ENCODE data around the gene ZNF598. TPM values are rescaled to one million over a fixed set of nuclear protein-coding genes. Genes with fewer than 3 reads are reported as not detected.

The ZNF598 gene
- total RNA-seq, 2 experiments from 2014 or later, result 39.7 to 43.6 TPM

GRCh38 chr16:2030036-2030435, 20.4 kb upstream of the ZNF598 start:
- CTCF ChIA-PET, result no interaction called here

GRCh38 chr16:2029350-2029749, 19.7 kb upstream of the ZNF598 start:
- DNase-seq, result no peak
- H3K27me3 ChIP-seq (ENCODE audit: control insufficient read depth in 1 of 2, insufficient read depth in 2 of 2, low read length in 2 of 2), result peaks cover 0 to 2% of the 10 kb centered on the region in 2 experiments
- no peak overlapping the region for H3K27ac Mint-ChIP-seq
- ATAC-seq (ENCODE audit: poor library complexity), result no peak
- no peaks in the 10 kb centered on the region for H3K27me3 Mint-ChIP-seq
- TF ChIP-seq CTCF (IDR thresholded peaks at IDR 0.05), result no peak
- H3K4me1 ChIP-seq (ENCODE audit: insufficient read depth, low read length), result peaks cover 23% of the 10 kb centered on the region
- no peaks in the 10 kb centered on the region for H3K9me3 ChIP-seq (ENCODE audit: control insufficient read depth in 1 of 2, insufficient read depth in 1 of 2, low read length in 2 of 2)
- H3K4me1 Mint-ChIP-seq (ENCODE audit: low read depth), result peaks cover 7% of the 10 kb centered on the region
- no peak overlapping the region for H3K4me3 Mint-ChIP-seq
- H3K36me3 Mint-ChIP-seq (ENCODE audit: low read depth), result no peaks in the 10 kb centered on the region
- POLR2A ChIA-PET, result no interaction called here
- no peaks in the 10 kb centered on the region for H3K36me3 ChIP-seq (ENCODE audit: insufficient read depth, low read length)
- CTCF ChIA-PET, result no interaction called here
- H3K9me3 Mint-ChIP-seq, result no peaks in the 10 kb centered on the region
- intact Hi-C loops (cut with DNase I, micrococcal nuclease), result loop anchor here in 1 of 2 experiments (5.0 to 10.0 kb wide), 2 partner anchors 225 to 458 kb away; partner anchors contain the start of gene ECI1
- no peak overlapping the region for H3K27ac ChIP-seq (ENCODE audit: low read depth in 1 of 2, low read length in 2 of 2)
- no peak overlapping the region for H3K4me3 ChIP-seq (ENCODE audit: low read length)

More at GRCh38 chr16:2030036-2030435, 20.4 kb upstream of the ZNF598 start:
- Mint-ChIP-seq H3K36me3 (ENCODE audit: low read depth) (no peaks in the 10 kb centered on the region), H3K4me1 (ENCODE audit: low read depth) (peaks cover 6% of the 10 kb centered on the region), H3K27me3 (no peaks in the 10 kb centered on the region), H3K27ac (no peak overlapping the region), H3K9me3 (no peaks in the 10 kb centered on the region), H3K4me3 (no peak overlapping the region)
- Histone ChIP-seq H3K27ac (ENCODE audit: low read depth in 1 of 2, low read length in 2 of 2) (no peak overlapping the region), H3K27me3 (ENCODE audit: control insufficient read depth in 1 of 2, insufficient read depth in 2 of 2, low read length in 2 of 2) (peaks cover 0 to 2% of the 10 kb centered on the region in 2 experiments), H3K4me1 (ENCODE audit: insufficient read depth, low read length) (peaks cover 22% of the 10 kb centered on the region), H3K4me3 (ENCODE audit: low read length) (no peak overlapping the region), H3K36me3 (ENCODE audit: insufficient read depth, low read length) (no peaks in the 10 kb centered on the region), H3K9me3 (ENCODE audit: control insufficient read depth in 1 of 2, insufficient read depth in 1 of 2, low read length in 2 of 2) (no peaks in the 10 kb centered on the region)
- TF ChIP-seq CTCF (IDR thresholded peaks at IDR 0.05), result no peak
- intact Hi-C loops (cut with DNase I, micrococcal nuclease), result no loop called here
- no peak for DNase-seq
- ATAC-seq (ENCODE audit: poor library complexity), result no peak
- POLR2A ChIA-PET, result no interaction called here

GRCh38 chr16:2028620-2029220, 19.1 kb upstream of the ZNF598 start:
- Histone ChIP-seq H3K4me1 (ENCODE audit: insufficient read depth, low read length) (peaks cover 29% of the 10 kb centered on the region), H3K36me3 (ENCODE audit: insufficient read depth, low read length) (no peaks in the 10 kb centered on the region), H3K27ac (ENCODE audit: low read depth in 1 of 2, low read length in 2 of 2) (no peak overlapping the region), H3K4me3 (ENCODE audit: low read length) (no peak overlapping the region), H3K9me3 (ENCODE audit: control insufficient read depth in 1 of 2, insufficient read depth in 1 of 2, low read length in 2 of 2) (no peaks in the 10 kb centered on the region), H3K27me3 (ENCODE audit: control insufficient read depth in 1 of 2, insufficient read depth in 2 of 2, low read length in 2 of 2) (peaks cover 0 to 2% of the 10 kb centered on the region in 2 experiments)
- DNase-seq, result no peak
- Mint-ChIP-seq H3K36me3 (ENCODE audit: low read depth) (no peaks in the 10 kb centered on the region), H3K4me1 (ENCODE audit: low read depth) (peaks cover 11% of the 10 kb centered on the region), H3K4me3 (no peak overlapping the region), H3K9me3 (no peaks in the 10 kb centered on the region), H3K27ac (no peak overlapping the region), H3K27me3 (no peaks in the 10 kb centered on the region)
- ATAC-seq (ENCODE audit: poor library complexity), result no peak
- intact Hi-C loops (cut with DNase I, micrococcal nuclease), result loop anchor here in 1 of 2 experiments (5.0 to 10.0 kb wide), 2 partner anchors 226 to 459 kb away; partner anchors contain the start of gene ECI1
- no peak for TF ChIP-seq CTCF (IDR thresholded peaks at IDR 0.05)
- ChIA-PET POLR2A (interaction anchor here (1.5 kb wide), 1 partner anchor 186 kb away, joined by 3 read pairs; the partner anchor contains the start of gene PGP), CTCF (interaction anchor here (2.3 kb wide), 1 partner anchor 112 kb away, joined by 8 read pairs; no protein-coding TSS in a partner anchor)

Measured in CD4-positive, alpha-beta T cell (primary cell).